Liver (tissue), 9 donors: ENCODE measurements around the gene KIF21A. TPM values are rescaled to one million over a fixed set of nuclear protein-coding genes. Genes with fewer than 3 reads are reported as not detected.

Experiments used
- DNase-seq: peaks from one replicate; pipeline ENCODE4 v3.0.0-alpha.2; 2017; ENCODE audit warnings: low spot score
- H3K27ac ChIP-seq, 2 donors: one replicate each; pipeline ENCODE4 v1.7.0; 2013; ENCODE audit warnings: inconsistent platforms in 2 of 2, low read length in 2 of 2, control low read depth in 1 of 2, low read depth in 1 of 2, mild to moderate bottlenecking in 1 of 2
- H3K27me3 ChIP-seq, 4 donors: one replicate each; pipeline versions ENCODE4 v1.6.1 to v1.7.0; 2013; ENCODE audit warnings: low read length in 3 of 4, inconsistent platforms in 1 of 4, mild to moderate bottlenecking in 1 of 4, moderate library complexity in 1 of 4; ENCODE audit not compliant: control insufficient read depth in 4 of 4, insufficient read depth in 4 of 4
- H3K36me3 ChIP-seq, 4 donors: one replicate each; pipeline versions ENCODE4 v1.6.1 to v1.7.0; 2013; ENCODE audit warnings: low read length in 3 of 4, mild to moderate bottlenecking in 3 of 4, low read depth in 1 of 4, moderate library complexity in 1 of 4; ENCODE audit not compliant: control insufficient read depth in 4 of 4, insufficient read depth in 3 of 4
- H3K4me1 ChIP-seq, 4 donors: one replicate each; pipeline versions ENCODE4 v1.6.1 to v1.7.0; 2013; ENCODE audit warnings: low read length in 3 of 4, mild to moderate bottlenecking in 3 of 4, moderate library complexity in 1 of 4; ENCODE audit not compliant: control insufficient read depth in 4 of 4, insufficient read depth in 4 of 4
- H3K4me3 ChIP-seq, 3 donors: one replicate each; pipeline versions ENCODE4 v1.6.1 to v1.7.0; 2013; ENCODE audit warnings: low read length in 3 of 3, control low read depth in 1 of 3, low read depth in 1 of 3, mild to moderate bottlenecking in 1 of 3
- H3K9ac ChIP-seq, 2 donors: one replicate each; pipeline ENCODE4 v1.7.0; 2013; ENCODE audit warnings: low read length in 2 of 2, mild to moderate bottlenecking in 2 of 2, moderate library complexity in 2 of 2, control low read depth in 1 of 2, low read depth in 1 of 2
- H3K9me3 ChIP-seq, 4 donors: one replicate each; pipeline versions ENCODE4 v1.6.1 to v1.7.0; 2013; ENCODE audit warnings: low read length in 3 of 4; ENCODE audit not compliant: control insufficient read depth in 4 of 4
- EGR1 ChIP-seq, 2 donors: IDR thresholded peaks; 2 replicates each; pipeline ENCODE4 v1.6.1; 2016 to 2018; ENCODE audit warnings: antibody characterized with exemption in 2 of 2, low read depth in 2 of 2
- FOXA1 ChIP-seq: IDR thresholded peaks from 2 replicates; pipeline ENCODE4 v1.6.1; 2016; ENCODE audit warnings: antibody characterized with exemption
- FOXA2 ChIP-seq: IDR thresholded peaks from 2 replicates; pipeline ENCODE4 v1.6.1; 2016; ENCODE audit warnings: antibody characterized with exemption
- GABPA ChIP-seq, 2 donors: IDR thresholded peaks in 1 of 2; conservative IDR thresholded peaks in 1 of 2; 2 replicates each; pipeline ENCODE4 v1.6.1; 2016; ENCODE audit warnings: antibody characterized with exemption in 2 of 2, mild to moderate bottlenecking in 1 of 2, moderate library complexity in 1 of 2
- HNF4A ChIP-seq, 2 donors: conservative IDR thresholded peaks; 2 replicates each; pipeline ENCODE4 v1.6.1; 2016; ENCODE audit warnings: antibody characterized with exemption in 2 of 2, mild to moderate bottlenecking in 2 of 2
- HNF4G ChIP-seq: IDR thresholded peaks from 2 replicates; pipeline ENCODE4 v1.6.1; 2016; ENCODE audit warnings: antibody characterized with exemption
- JUND ChIP-seq, 2 donors: IDR thresholded peaks; 2 replicates each; pipeline ENCODE4 v1.6.1; 2016; ENCODE audit warnings: antibody characterized with exemption in 2 of 2
- NR2F2 ChIP-seq: IDR thresholded peaks from 2 replicates; pipeline ENCODE4 v1.6.1; 2016; ENCODE audit warnings: antibody characterized with exemption
- RAD21 ChIP-seq, 2 donors: IDR thresholded peaks; 2 replicates each; pipeline ENCODE4 v1.6.1; 2016; ENCODE audit warnings: antibody characterized with exemption in 2 of 2, mild to moderate bottlenecking in 2 of 2
- RXRA ChIP-seq, 2 donors: IDR thresholded peaks; 2 replicates each; pipeline ENCODE4 v1.6.1; 2017 to 2018; ENCODE audit warnings: antibody characterized with exemption in 2 of 2, mild to moderate bottlenecking in 1 of 2
- TAF1 ChIP-seq: conservative IDR thresholded peaks from 2 replicates; pipeline ENCODE4 v1.6.1; 2016; ENCODE audit warnings: antibody characterized with exemption, mild to moderate bottlenecking
- YY1 ChIP-seq: IDR thresholded peaks from 2 replicates; pipeline ENCODE4 v1.6.1; 2016; ENCODE audit warnings: antibody characterized with exemption, mild to moderate bottlenecking
- WGBS: extraction: QIAGEN DNeasy Blood & Tissue Kit; methylation state at CpG from one replicate; pipeline ENCODE4 v1.1.7; 2013; 5-methylcytosine and 5-hydroxymethylcytosine counted together
- polyA plus RNA-seq, 2 donors: library from polyadenylated mRNA; stranded (reverse) in 1 of 2; unstranded in 1 of 2; fragments of 200-250 nt in 1 of 2; fragments of >200 nt in 1 of 2; fragmentation: Nextera tagmentation in 1 of 2; extraction: Ambion mirVana in 1 of 2; gene quantifications; one replicate each; pipeline versions ENCODE4 v1.2.1 to v1.2.3, GENCODE V29; 2013 to 2015
- total RNA-seq, 2 donors: library from RNA; depleted of rRNA; stranded (reverse); fragments of >200 nt; gene quantifications; one replicate each; pipeline ENCODE4 v1.2.3, GENCODE V29; 2014
- TF ChIP-seq, protein P1 (sequence below): fragments of 150-350 bp; IDR thresholded peaks from 2 replicates; pipeline ENCODE4 v1.5.1; 2017; ENCODE audit warnings: improper control_type of control experiment, low read depth, low read length; ENCODE audit not compliant: missing input control
- TF ChIP-seq, protein P2 (sequence below): IDR thresholded peaks from 2 replicates; pipeline ENCODE4 v1.6.1; 2016; ENCODE audit warnings: antibody characterized with exemption
- TF ChIP-seq, protein P3 (sequence below): IDR thresholded peaks from 2 replicates; pipeline ENCODE4 v1.6.1; 2016; ENCODE audit warnings: antibody characterized with exemption
- TF ChIP-seq, protein P4 (sequence below): IDR thresholded peaks from 2 replicates; pipeline ENCODE4 v1.6.1; 2016; ENCODE audit warnings: antibody characterized with exemption
- donor health status: healthy.
- donor health status: healthy.
- donor health status: healthy.
- donor health status: healthy.
- donor health status: healthy.

Gene KIF21A
- total and polyA plus RNA-seq, 4 donors = 9.1 to 47.4 (median 21.0) TPM

DNA sequence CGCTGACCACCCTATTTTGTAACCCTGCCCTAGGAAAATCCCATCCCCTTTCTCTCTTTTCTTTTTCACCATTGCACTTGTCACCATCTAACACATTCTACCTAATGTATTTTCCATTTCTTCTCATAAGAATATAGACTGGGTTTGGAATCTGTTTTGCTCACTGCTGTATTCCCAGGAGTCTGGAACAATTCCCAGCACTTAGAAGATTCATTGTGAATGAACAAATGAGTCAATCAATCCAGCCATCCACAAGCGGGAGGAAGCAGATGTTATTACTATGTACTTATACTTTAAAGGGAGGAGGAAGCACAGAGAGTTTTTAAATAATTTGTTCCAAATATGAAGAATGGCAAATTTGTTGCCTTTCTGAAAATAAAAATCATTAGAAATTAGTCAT, 142.1 kb downstream of the KIF21A start:
- H3K9me3 ChIP-seq = no peaks in the 10 kb centered on the region
- H3K27me3 ChIP-seq = no peaks in the 10 kb centered on the region
- DNase-seq = no peak
- H3K4me1 ChIP-seq = no peaks in the 10 kb centered on the region
- H3K4me3 ChIP-seq = no peak overlapping the region
- H3K9ac ChIP-seq = no peak overlapping the region
- H3K36me3 ChIP-seq = peaks cover 2 to 23% (median 17%) of the 10 kb centered on the region in 4 donors
- no peak overlapping the region for H3K27ac ChIP-seq
- TF ChIP-seq EGR1 (IDR thresholded peaks at IDR 0.05; ENCODE audit: low read depth in 2 of 2) (no peak), HNF4A (conservative IDR thresholded peaks at IDR 0.05) (no peak), RAD21 (IDR thresholded peaks at IDR 0.05) (no peak), FOXA2 (no peak), TAF1 (no peak), NR2F2 (no peak), HNF4G (no peak), YY1 (no peak), JUND (IDR thresholded peaks at IDR 0.05) (no peak), RXRA (IDR thresholded peaks at IDR 0.05) (no peak), GABPA (IDR thresholded peaks at IDR 0.05 in 1 of 2, conservative IDR thresholded peaks at IDR 0.05 in 1 of 2) (no peak)
- TF ChIP-seq, protein P1, sequence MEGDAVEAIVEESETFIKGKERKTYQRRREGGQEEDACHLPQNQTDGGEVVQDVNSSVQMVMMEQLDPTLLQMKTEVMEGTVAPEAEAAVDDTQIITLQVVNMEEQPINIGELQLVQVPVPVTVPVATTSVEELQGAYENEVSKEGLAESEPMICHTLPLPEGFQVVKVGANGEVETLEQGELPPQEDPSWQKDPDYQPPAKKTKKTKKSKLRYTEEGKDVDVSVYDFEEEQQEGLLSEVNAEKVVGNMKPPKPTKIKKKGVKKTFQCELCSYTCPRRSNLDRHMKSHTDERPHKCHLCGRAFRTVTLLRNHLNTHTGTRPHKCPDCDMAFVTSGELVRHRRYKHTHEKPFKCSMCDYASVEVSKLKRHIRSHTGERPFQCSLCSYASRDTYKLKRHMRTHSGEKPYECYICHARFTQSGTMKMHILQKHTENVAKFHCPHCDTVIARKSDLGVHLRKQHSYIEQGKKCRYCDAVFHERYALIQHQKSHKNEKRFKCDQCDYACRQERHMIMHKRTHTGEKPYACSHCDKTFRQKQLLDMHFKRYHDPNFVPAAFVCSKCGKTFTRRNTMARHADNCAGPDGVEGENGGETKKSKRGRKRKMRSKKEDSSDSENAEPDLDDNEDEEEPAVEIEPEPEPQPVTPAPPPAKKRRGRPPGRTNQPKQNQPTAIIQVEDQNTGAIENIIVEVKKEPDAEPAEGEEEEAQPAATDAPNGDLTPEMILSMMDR = no peak
- TF ChIP-seq, protein P2, sequence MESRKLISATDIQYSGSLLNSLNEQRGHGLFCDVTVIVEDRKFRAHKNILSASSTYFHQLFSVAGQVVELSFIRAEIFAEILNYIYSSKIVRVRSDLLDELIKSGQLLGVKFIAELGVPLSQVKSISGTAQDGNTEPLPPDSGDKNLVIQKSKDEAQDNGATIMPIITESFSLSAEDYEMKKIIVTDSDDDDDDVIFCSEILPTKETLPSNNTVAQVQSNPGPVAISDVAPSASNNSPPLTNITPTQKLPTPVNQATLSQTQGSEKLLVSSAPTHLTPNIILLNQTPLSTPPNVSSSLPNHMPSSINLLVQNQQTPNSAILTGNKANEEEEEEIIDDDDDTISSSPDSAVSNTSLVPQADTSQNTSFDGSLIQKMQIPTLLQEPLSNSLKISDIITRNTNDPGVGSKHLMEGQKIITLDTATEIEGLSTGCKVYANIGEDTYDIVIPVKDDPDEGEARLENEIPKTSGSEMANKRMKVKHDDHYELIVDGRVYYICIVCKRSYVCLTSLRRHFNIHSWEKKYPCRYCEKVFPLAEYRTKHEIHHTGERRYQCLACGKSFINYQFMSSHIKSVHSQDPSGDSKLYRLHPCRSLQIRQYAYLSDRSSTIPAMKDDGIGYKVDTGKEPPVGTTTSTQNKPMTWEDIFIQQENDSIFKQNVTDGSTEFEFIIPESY = no peak
- TF ChIP-seq, protein P3, sequence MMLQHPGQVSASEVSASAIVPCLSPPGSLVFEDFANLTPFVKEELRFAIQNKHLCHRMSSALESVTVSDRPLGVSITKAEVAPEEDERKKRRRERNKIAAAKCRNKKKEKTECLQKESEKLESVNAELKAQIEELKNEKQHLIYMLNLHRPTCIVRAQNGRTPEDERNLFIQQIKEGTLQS = no peak
- TF ChIP-seq, protein P4, sequence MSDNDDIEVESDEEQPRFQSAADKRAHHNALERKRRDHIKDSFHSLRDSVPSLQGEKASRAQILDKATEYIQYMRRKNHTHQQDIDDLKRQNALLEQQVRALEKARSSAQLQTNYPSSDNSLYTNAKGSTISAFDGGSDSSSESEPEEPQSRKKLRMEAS = no peak
- 92% methylated on average over 2 of the region's 2 CpGs for WGBS

DNA sequence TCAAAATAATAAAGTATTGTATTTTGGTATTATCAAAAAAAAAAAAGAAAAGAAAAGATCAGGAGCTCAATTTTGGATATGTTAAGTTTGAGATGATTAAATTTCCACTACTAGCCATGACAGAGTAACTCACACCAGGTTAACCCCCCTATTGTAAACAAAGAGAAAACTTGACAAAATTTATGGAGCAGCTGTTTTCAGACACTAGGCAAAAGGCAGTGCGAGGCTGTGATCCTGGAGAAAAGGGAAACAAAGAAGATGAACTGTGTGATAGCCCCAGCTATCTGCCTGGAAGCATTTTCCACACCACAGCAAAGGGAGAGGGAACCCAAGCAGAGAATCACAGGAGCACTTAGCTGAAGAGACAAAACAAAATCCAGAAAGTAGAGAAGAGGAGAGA, 145.0 kb downstream of the KIF21A start:
- no peak overlapping the region for H3K4me3 ChIP-seq
- DNase-seq = no peak
- peaks cover 2 to 10% (median 5%) of the 10 kb centered on the region in 4 donors for H3K36me3 ChIP-seq
- TF ChIP-seq, protein P1 = no peak
- TF ChIP-seq RXRA (IDR thresholded peaks at IDR 0.05) (no peak), GABPA (IDR thresholded peaks at IDR 0.05 in 1 of 2, conservative IDR thresholded peaks at IDR 0.05 in 1 of 2) (no peak), HNF4G (no peak), FOXA2 (no peak), JUND (IDR thresholded peaks at IDR 0.05) (no peak), FOXA1 (no peak), RAD21 (IDR thresholded peaks at IDR 0.05) (no peak), NR2F2 (no peak)
- TF ChIP-seq, protein P2 = no peak
- TF ChIP-seq, protein P3 = no peak
- TF ChIP-seq, protein P4 = no peak
- no peak overlapping the region for H3K27ac ChIP-seq
- H3K4me1 ChIP-seq = no peaks in the 10 kb centered on the region
- no peak overlapping the region for H3K9ac ChIP-seq
- no peaks in the 10 kb centered on the region for H3K9me3 ChIP-seq
- 83% methylated on average over 1 of the region's 1 CpG for WGBS
- no peaks in the 10 kb centered on the region for H3K27me3 ChIP-seq
